Hypothalamus (tissue), 51 donors: ENCODE data around the gene CAMK1.
A peak's percentile ranks its signal among the peaks of the same experiment; 100 is the strongest.

Experiments used
- DNase-seq, 51 donors: peaks; one replicate each; lab custom pipeline; 2025; lab: John Stamatoyannopoulos, UW

The CAMK1 gene

GRCh38 chr3:9716801-9717555 lies 52.8 kb downstream of the CAMK1 start:
- DNase-seq, result no peak

GRCh38 chr3:9715764-9716437 lies 53.8 kb downstream of the CAMK1 start:
- DNase-seq, result peak in 26 of 51 donors; percentile 18 to 75 (median 34)

- DNase-seq, result no peak
These were observed 54.6 kb downstream of the CAMK1 start for GRCh38 chr3:9715136-9715535.

GRCh38 chr3:9713142-9713541 lies 56.6 kb downstream of the CAMK1 start:
- no peak for DNase-seq

- no peak for DNase-seq
These were observed 57.3 kb downstream of the CAMK1 start for GRCh38 chr3:9712415-9712814.

- DNase-seq, result no peak
These were observed 59.5 kb downstream of the CAMK1 start for GRCh38 chr3:9710174-9710739.
